Trophoblast cell (in vitro differentiated cells and primary cell): ENCODE measurements around the gene C14orf132.

ENCODE experiments used
- DNase-seq, 2 donors: peaks; one replicate each; pipeline ENCODE4 v3.0.0-alpha.2; 2016
- H2AFZ ChIP-seq: 2 replicates; pipeline ENCODE4 v1.6.1; 2013; ENCODE audit warnings: low read length, moderate library complexity, mild to moderate bottlenecking; ENCODE audit not compliant: insufficient read depth, poor library complexity
- H2AK5ac ChIP-seq: 2 replicates; pipeline ENCODE4 v1.6.1; 2013; ENCODE audit warnings: mild to moderate bottlenecking, low read length
- H2BK120ac ChIP-seq: 2 replicates; pipeline ENCODE4 v1.6.1; 2013; ENCODE audit warnings: low read length, mild to moderate bottlenecking, moderate library complexity; ENCODE audit not compliant: insufficient read depth, poor library complexity
- H2BK12ac ChIP-seq: 2 replicates; pipeline ENCODE4 v1.6.1; 2013; ENCODE audit warnings: mild to moderate bottlenecking, low read length, moderate library complexity
- H2BK5ac ChIP-seq: 2 replicates; pipeline ENCODE4 v1.6.1; 2013; ENCODE audit warnings: low read length, low read depth, moderate library complexity, mild to moderate bottlenecking; ENCODE audit not compliant: poor library complexity
- H3K14ac ChIP-seq: 2 replicates; pipeline ENCODE4 v1.6.1; 2013; ENCODE audit warnings: mild to moderate bottlenecking, low read length
- H3K18ac ChIP-seq: 2 replicates; pipeline ENCODE4 v1.6.1; 2013; ENCODE audit warnings: mild to moderate bottlenecking, low read length
- H3K23ac ChIP-seq: 2 replicates; pipeline ENCODE4 v1.6.1; 2013; ENCODE audit warnings: low read length
- H3K27ac ChIP-seq: 2 replicates; pipeline ENCODE4 v1.5.1; 2013; ENCODE audit warnings: low read depth, mild to moderate bottlenecking, inconsistent platforms, low read length, moderate library complexity
- H3K27me3 ChIP-seq: 2 replicates; pipeline ENCODE4 v1.6.1; 2013; ENCODE audit warnings: inconsistent platforms, mild to moderate bottlenecking, low read length, moderate library complexity; ENCODE audit not compliant: insufficient read depth
- H3K36me3 ChIP-seq, 2 experiments: 1 replicate in 1 of 2; 2 replicates in 1 of 2; pipeline ENCODE4 v1.6.1; 2013; ENCODE audit warnings: low read length in 2 of 2, mild to moderate bottlenecking in 2 of 2, moderate library complexity in 1 of 2; ENCODE audit not compliant: insufficient read depth in 2 of 2, control insufficient read depth in 1 of 2
- H3K4ac ChIP-seq: 2 replicates; pipeline ENCODE4 v1.6.1; 2013; ENCODE audit warnings: low read depth, mild to moderate bottlenecking, low read length, moderate library complexity
- H3K4me1 ChIP-seq, 2 experiments: 1 replicate in 1 of 2; 2 replicates in 1 of 2; pipeline ENCODE4 v1.6.1; 2013; ENCODE audit warnings: low read length in 2 of 2, mild to moderate bottlenecking in 2 of 2, moderate library complexity in 1 of 2; ENCODE audit not compliant: insufficient read depth in 2 of 2, control insufficient read depth in 1 of 2
- H3K4me2 ChIP-seq: 2 replicates; pipeline ENCODE4 v1.6.1; 2013; ENCODE audit warnings: inconsistent platforms, mild to moderate bottlenecking, low read length, moderate library complexity
- H3K4me3 ChIP-seq: 2 replicates; pipeline ENCODE4 v1.5.1; 2013; ENCODE audit warnings: mild to moderate bottlenecking, low read depth, low read length, inconsistent platforms
- H3K79me1 ChIP-seq: one replicate; pipeline ENCODE4 v1.6.1; 2013; ENCODE audit warnings: low read length
- H3K79me2 ChIP-seq: 2 replicates; pipeline ENCODE4 v1.6.1; 2013; ENCODE audit warnings: low read length, mild to moderate bottlenecking; ENCODE audit not compliant: control insufficient read depth, insufficient read depth, poor library complexity
- H3K9ac ChIP-seq: 2 replicates; pipeline ENCODE4 v1.6.1; 2013; ENCODE audit warnings: mild to moderate bottlenecking, low read length
- H3K9me3 ChIP-seq: 2 replicates; pipeline ENCODE4 v1.6.1; 2013; ENCODE audit warnings: low read depth, mild to moderate bottlenecking, control low read depth, inconsistent platforms, low read length; ENCODE audit not compliant: insufficient read depth
- H4K12ac ChIP-seq: 2 replicates; pipeline ENCODE4 v1.6.1; 2013; ENCODE audit warnings: low read depth, mild to moderate bottlenecking, low read length, moderate library complexity
- H4K8ac ChIP-seq: 2 replicates; pipeline ENCODE4 v1.6.1; 2013; ENCODE audit warnings: low read depth, mild to moderate bottlenecking, low read length, moderate library complexity
- H4K91ac ChIP-seq: one replicate; pipeline ENCODE4 v1.6.1; 2013; ENCODE audit warnings: low read depth, mild to moderate bottlenecking, low read length, moderate library complexity
- WGBS: extraction: QIAGEN DNeasy Blood & Tissue Kit; methylation state at CpG from one replicate; pipeline ENCODE4 v1.1.7; 2013; ENCODE audit warnings: missing lambda C conversion rate; ENCODE audit not compliant: insufficient read length, insufficient coverage; ENCODE audit errors: extremely low coverage; 5-methylcytosine and 5-hydroxymethylcytosine counted together

Gene C14orf132

GRCh38 chr14:96052541-96053247 lies 13.5 kb downstream of the C14orf132 start:
- Histone ChIP-seq H3K18ac (no peak overlapping the region), H2AK5ac (no peak overlapping the region), H4K91ac (no peak overlapping the region), H3K9ac (no peak overlapping the region), H3K9me3 (no peaks in the 10 kb centered on the region), H2AFZ (no peak overlapping the region), H2BK12ac (no peak overlapping the region), H3K36me3 (no peaks in the 10 kb centered on the region), H4K12ac (no peak overlapping the region), H3K14ac (no peak overlapping the region), H3K79me2 (no peaks in the 10 kb centered on the region), H2BK5ac (no peak overlapping the region), H3K4ac (no peak overlapping the region), H2BK120ac (no peak overlapping the region), H3K23ac (no peak overlapping the region), H3K27ac (no peak overlapping the region), H3K79me1 (no peaks in the 10 kb centered on the region), H3K27me3 (no peaks in the 10 kb centered on the region), H3K4me2 (no peak overlapping the region), H4K8ac (no peak overlapping the region), H3K4me1 (peaks cover 0 to 8% of the 10 kb centered on the region in 2 experiments), H3K4me3 (no peak overlapping the region)
- WGBS, result no CpG with 5 or more reads among the region's 10 CpGs
- DNase-seq, result no peak

GRCh38 chr14:96053248-96053599 lies 14.1 kb downstream of the C14orf132 start:
- H4K91ac ChIP-seq, result no peak overlapping the region
- H3K18ac ChIP-seq, result no peak overlapping the region
- no peak overlapping the region for H3K4me3 ChIP-seq
- no peak overlapping the region for H4K8ac ChIP-seq
- no peak overlapping the region for H2BK120ac ChIP-seq
- no peaks in the 10 kb centered on the region for H3K79me2 ChIP-seq
- no peak overlapping the region for H4K12ac ChIP-seq
- DNase-seq, result no peak
- no peak overlapping the region for H3K27ac ChIP-seq
- no peaks in the 10 kb centered on the region for H3K27me3 ChIP-seq
- H3K79me1 ChIP-seq, result no peaks in the 10 kb centered on the region
- peaks cover 0 to 8% of the 10 kb centered on the region in 2 experiments for H3K4me1 ChIP-seq
- H3K4ac ChIP-seq, result no peak overlapping the region
- no peak overlapping the region for H2AFZ ChIP-seq
- H2BK5ac ChIP-seq, result no peak overlapping the region
- H3K23ac ChIP-seq, result no peak overlapping the region
- H3K9ac ChIP-seq, result no peak overlapping the region
- WGBS, result no CpG with 5 or more reads among the region's 5 CpGs
- H3K4me2 ChIP-seq, result no peak overlapping the region
- H3K9me3 ChIP-seq, result no peaks in the 10 kb centered on the region
- H3K14ac ChIP-seq, result peak overlapping the region; percentile 11
- no peak overlapping the region for H2AK5ac ChIP-seq
- H3K36me3 ChIP-seq, result no peaks in the 10 kb centered on the region
- no peak overlapping the region for H2BK12ac ChIP-seq

- no peak overlapping the region for H3K18ac ChIP-seq
- no peak overlapping the region for H4K91ac ChIP-seq
- H2BK12ac ChIP-seq, result no peak overlapping the region
- no peak overlapping the region for H4K8ac ChIP-seq
- H4K12ac ChIP-seq, result no peak overlapping the region
- H3K4me3 ChIP-seq, result no peak overlapping the region
- no peak overlapping the region for H2BK120ac ChIP-seq
- no peak overlapping the region for H2AK5ac ChIP-seq
- no CpG with 5 or more reads among the region's 13 CpGs for WGBS
- H3K27me3 ChIP-seq, result no peaks in the 10 kb centered on the region
- H3K27ac ChIP-seq, result no peak overlapping the region
- H3K79me2 ChIP-seq, result no peaks in the 10 kb centered on the region
- H3K9me3 ChIP-seq, result no peaks in the 10 kb centered on the region
- H2AFZ ChIP-seq, result no peak overlapping the region
- no peaks in the 10 kb centered on the region for H3K36me3 ChIP-seq
- H3K14ac ChIP-seq, result no peak overlapping the region
- DNase-seq, result no peak
- H3K79me1 ChIP-seq, result no peaks in the 10 kb centered on the region
- no peak overlapping the region for H2BK5ac ChIP-seq
- peaks cover 0 to 8% of the 10 kb centered on the region in 2 experiments for H3K4me1 ChIP-seq
- H3K4me2 ChIP-seq, result no peak overlapping the region
- H3K9ac ChIP-seq, result no peak overlapping the region
- no peak overlapping the region for H3K4ac ChIP-seq
- no peak overlapping the region for H3K23ac ChIP-seq
Measured at GRCh38 chr14:96053600-96054381, 14.6 kb downstream of the C14orf132 start.

- H3K9me3 ChIP-seq, result no peaks in the 10 kb centered on the region
- peaks cover 0 to 8% of the 10 kb centered on the region in 2 experiments for H3K4me1 ChIP-seq
- no peak overlapping the region for H2BK120ac ChIP-seq
- no peak overlapping the region for H3K18ac ChIP-seq
- H3K4me2 ChIP-seq, result no peak overlapping the region
- H3K79me1 ChIP-seq, result no peaks in the 10 kb centered on the region
- H3K4me3 ChIP-seq, result no peak overlapping the region
- H2BK12ac ChIP-seq, result no peak overlapping the region
- H3K79me2 ChIP-seq, result no peaks in the 10 kb centered on the region
- H3K27ac ChIP-seq, result no peak overlapping the region
- no peak overlapping the region for H3K14ac ChIP-seq
- no peak overlapping the region for H4K91ac ChIP-seq
- H2AK5ac ChIP-seq, result no peak overlapping the region
- H3K27me3 ChIP-seq, result no peaks in the 10 kb centered on the region
- no peak overlapping the region for H4K12ac ChIP-seq
- WGBS, result no CpG with 5 or more reads among the region's 2 CpGs
- H3K9ac ChIP-seq, result no peak overlapping the region
- no peak overlapping the region for H3K23ac ChIP-seq
- no peak overlapping the region for H4K8ac ChIP-seq
- DNase-seq, result no peak
- H2AFZ ChIP-seq, result no peak overlapping the region
- H2BK5ac ChIP-seq, result no peak overlapping the region
- H3K4ac ChIP-seq, result no peak overlapping the region
- no peaks in the 10 kb centered on the region for H3K36me3 ChIP-seq
Measured at GRCh38 chr14:96054661-96055060, 15.5 kb downstream of the C14orf132 start.
